ENCODE measurements around the gene CNNM1.

The CNNM1 gene

DNA sequence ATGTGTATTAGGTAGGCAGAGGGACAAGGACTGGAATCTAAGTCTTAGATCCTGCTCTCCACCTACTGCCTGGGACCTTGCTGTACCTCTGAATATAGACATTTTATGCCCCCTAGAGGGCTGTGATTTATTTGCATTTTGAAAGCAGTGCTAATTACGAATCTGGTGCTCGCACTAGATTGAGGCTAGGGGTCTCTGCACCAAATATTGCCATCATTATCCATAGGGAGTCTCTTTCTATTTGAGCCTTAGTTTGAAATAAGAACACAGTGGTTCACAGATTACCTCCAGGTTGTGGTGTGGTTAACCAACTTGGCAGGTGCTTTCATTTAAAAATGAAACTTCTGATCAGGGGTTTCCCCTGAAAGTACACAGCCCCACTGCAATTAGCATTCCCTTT, 41.8 kb downstream of the CNNM1 start:
- DNase-seq (ENCODE audit: low read depth in 3 of 3, low spot score in 1 of 3): no peak

GRCh38 chr10:99372546-99373271, 43.6 kb downstream of the CNNM1 start:
- no peak for DNase-seq (ENCODE audit: low read depth in 3 of 3, low spot score in 1 of 3)

DNA sequence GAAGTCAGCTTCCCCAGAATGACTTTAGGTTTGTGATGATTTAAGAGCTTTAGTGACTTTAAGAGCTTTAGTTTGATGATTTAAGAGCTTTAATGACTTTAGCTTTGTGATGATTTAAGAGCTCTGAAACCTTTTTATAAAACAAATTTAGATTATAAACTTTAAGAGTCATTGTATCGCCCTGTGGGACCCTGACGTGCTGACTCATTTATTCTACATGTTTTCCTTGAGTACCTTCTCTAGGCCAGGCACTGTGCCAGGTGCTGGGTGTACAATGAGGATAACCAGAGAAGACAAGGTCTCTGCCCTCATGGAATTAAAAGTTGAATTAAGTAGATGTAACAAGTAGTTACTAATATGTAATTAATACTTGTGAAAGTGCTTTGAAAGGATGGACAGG, 45.4 kb downstream of the CNNM1 start:
- DNase-seq (ENCODE audit: low read depth in 3 of 3, low spot score in 1 of 3): no peak

- DNase-seq (ENCODE audit: low read depth in 3 of 3, low spot score in 1 of 3): no peak
Measured at GRCh38 chr10:99374972-99375371, 45.8 kb downstream of the CNNM1 start.

DNA sequence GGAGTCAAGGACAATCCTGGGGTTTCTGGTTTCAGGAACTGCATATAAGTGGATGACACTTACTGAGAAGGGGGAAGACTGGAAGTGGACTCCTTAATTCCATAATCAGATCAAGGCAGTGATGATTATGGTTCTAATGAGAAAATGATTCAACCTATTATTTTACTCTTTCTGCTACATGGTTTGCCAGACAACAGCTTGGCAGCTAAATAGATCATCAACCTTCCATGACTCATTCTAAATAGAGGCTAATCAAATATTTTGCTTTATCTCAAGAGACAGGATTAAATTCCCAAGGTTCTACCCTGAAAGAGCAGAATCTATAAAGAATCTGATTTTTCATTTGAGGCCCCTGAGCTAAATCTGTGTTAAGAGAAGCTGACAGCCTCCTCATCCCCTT, 46.3 kb downstream of the CNNM1 start:
- DNase-seq (ENCODE audit: low read depth in 3 of 3, low spot score in 1 of 3): no peak

- DNase-seq (ENCODE audit: low read depth in 3 of 3, low spot score in 1 of 3): no peak
Measured at GRCh38 chr10:99382176-99382575, 53.0 kb downstream of the CNNM1 start.

- DNase-seq (ENCODE audit: low read depth in 3 of 3, low spot score in 1 of 3): no peak
Measured at GRCh38 chr10:99387071-99387470, 57.9 kb downstream of the CNNM1 start.

DNA sequence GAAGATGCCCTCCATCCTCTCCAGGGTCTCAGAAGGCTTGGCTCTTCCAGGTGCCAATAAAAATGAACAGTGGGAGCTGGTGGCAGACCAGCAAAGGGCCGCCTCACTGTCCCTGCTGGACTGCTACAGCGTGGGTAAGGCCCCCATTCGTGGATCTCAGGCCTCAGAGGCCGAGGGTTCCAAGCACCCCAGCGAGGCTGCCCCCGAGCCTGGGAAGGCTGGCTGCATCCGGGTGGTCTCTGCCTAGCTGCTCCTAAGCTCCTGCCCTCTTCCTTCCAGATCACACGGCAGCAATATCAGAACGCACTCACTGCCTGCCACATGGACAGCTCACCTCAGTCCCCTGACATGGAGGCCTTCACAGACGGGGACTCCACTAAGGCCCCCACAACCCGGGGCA, 58.4 kb downstream of the CNNM1 start:
- DNase-seq (ENCODE audit: low read depth in 3 of 3, low spot score in 1 of 3): no peak

GRCh38 chr10:99389729-99390480, 60.7 kb downstream of the CNNM1 start:
- DNase-seq (ENCODE audit: low read depth in 3 of 3, low spot score in 1 of 3): no peak

- no peak for DNase-seq (ENCODE audit: low read depth in 3 of 3, low spot score in 1 of 3)
Measured at GRCh38 chr10:99391346-99391745, 62.2 kb downstream of the CNNM1 start.

DNA sequence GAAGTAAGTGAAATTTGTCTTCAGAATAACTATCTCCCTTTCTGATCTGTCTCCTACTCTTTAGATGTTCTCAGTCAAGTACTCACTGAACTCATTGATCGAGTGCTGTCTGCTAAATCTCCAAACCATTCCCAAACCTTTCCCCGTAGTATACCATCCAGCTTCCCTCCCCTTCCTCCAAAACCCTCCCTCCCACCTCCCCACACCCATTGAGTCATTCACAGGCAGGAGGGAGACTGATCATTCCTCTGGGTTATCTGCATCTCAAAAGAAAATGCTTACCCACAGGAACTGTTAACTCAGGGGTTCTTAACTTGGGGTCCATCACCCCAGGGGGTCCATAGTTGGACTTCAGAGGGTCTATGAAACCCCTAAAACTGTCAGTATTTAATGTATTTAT, 63.9 kb downstream of the CNNM1 start:
- DNase-seq (ENCODE audit: low read depth in 3 of 3, low spot score in 1 of 3): no peak

DNA sequence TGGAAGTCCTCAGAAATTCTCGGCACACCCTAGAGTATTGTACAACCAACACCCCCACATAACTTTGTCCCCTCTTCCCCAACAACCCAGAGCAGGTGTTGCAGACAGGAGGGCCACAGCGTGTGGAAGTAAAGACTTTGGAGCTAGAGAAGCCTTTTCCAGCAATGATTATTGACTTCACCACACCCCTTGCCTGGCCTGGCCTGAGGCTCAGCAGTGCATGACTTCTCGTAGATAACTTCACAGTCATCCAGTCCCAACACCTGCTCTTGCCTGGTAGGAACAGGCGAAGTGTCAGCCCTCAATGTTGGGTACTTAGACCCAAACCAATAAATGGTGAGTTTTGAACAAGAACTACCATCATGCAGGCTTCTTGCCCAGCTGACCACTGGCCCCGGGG, 64.5 kb downstream of the CNNM1 start:
- DNase-seq (ENCODE audit: low read depth in 3 of 3, low spot score in 1 of 3): no peak

GRCh38 chr10:99394256-99394655, 65.1 kb downstream of the CNNM1 start:
- DNase-seq (ENCODE audit: low read depth in 3 of 3, low spot score in 1 of 3): no peak

- DNase-seq (ENCODE audit: low read depth in 3 of 3, low spot score in 1 of 3): no peak
Measured at GRCh38 chr10:99394761-99395386, 65.7 kb downstream of the CNNM1 start.

DNA sequence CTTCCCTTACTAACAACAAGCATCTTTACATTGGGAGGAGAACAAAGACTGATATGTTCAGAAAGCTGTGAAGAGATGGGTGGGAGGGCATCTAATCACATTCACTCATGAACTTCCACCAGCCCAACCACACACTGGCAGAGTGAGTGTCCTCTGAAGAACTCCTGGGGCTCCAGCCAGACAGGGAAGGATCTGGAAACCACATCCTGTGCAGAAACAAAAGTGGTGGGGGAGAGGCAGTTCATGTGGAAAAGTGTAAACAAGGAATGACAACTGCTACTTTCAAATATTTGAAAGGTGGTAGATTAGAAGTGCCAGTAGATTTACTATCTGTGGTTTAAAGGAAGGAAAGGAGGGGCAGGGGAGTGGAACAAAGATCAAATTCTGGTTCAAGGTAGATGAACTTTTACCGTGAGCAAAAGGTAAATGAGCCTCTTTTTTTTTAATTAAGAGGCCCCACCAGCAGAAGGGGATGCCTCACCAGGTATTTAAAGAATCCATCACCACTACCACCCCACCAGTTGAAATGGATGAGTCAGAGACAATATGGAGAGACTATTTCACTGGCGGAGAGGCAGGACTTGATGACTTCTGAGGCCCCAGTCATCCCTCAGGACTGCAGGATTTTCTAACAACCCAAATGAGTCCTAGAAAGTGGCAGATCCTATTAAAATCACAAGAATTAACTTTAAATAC, 66.7 kb downstream of the CNNM1 start:
- no peak for DNase-seq (ENCODE audit: low read depth in 3 of 3, low spot score in 1 of 3)

DNA sequence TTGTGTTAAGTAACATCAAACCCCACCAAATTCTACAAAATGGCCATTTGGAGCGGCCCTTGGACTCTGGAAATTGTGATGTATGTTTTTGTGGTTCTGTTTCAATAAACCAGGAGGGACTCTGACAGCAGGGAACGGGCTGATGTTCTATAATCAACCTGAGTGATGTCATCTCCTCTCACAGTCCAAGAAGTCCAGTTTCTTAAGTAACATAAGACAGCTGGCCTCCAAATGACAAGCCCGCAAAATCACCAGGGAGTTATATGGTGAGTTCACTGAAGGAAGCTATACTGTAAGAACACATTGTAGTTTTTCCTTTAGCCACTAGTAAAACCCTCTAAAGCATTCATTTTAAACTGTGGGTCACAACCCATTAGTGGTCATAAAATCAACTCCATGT, 67.3 kb downstream of the CNNM1 start:
- DNase-seq (ENCODE audit: low read depth in 3 of 3, low spot score in 1 of 3): no peak

- no peak for DNase-seq (ENCODE audit: low read depth in 3 of 3, low spot score in 1 of 3)
Measured at GRCh38 chr10:99399664-99400063, 70.5 kb downstream of the CNNM1 start.

- DNase-seq (ENCODE audit: low read depth in 3 of 3, low spot score in 1 of 3): no peak
Measured at GRCh38 chr10:99403674-99404073, 74.5 kb downstream of the CNNM1 start.

- DNase-seq (ENCODE audit: low read depth in 3 of 3, low spot score in 1 of 3): no peak
Measured at GRCh38 chr10:99406149-99406548, 77.0 kb downstream of the CNNM1 start.

- no peak for DNase-seq (ENCODE audit: low read depth in 3 of 3, low spot score in 1 of 3)
Measured at GRCh38 chr10:99410146-99410545, 81.0 kb downstream of the CNNM1 start.

DNA sequence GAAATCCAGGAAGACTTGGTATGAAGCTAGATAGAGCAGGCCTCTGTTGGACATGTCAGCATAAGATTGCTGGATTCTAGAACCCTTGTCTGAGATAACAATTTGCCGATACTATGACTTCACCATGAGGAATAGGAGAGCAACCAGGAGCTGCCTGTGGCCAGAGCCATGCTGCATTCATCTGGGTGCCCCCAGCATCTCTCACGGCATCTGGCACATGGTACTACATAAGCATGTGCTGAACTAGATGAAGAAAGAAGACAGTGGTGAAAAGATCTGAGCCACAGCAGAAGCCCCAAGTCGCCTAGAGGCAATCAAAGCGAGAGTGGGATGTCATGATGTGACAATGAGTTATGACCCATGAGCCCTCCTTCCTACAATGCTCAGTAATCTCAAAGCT, 81.7 kb downstream of the CNNM1 start:
- DNase-seq (ENCODE audit: low read depth in 3 of 3, low spot score in 1 of 3): no peak

- DNase-seq (ENCODE audit: low read depth in 3 of 3, low spot score in 1 of 3): no peak
Measured at GRCh38 chr10:99411546-99411945, 82.4 kb downstream of the CNNM1 start.

All from stimulated activated CD4-positive, alpha-beta T cell treated with anti-CD3 and anti-CD28 coated beads, TNF-alpha, amount 100 ng/mL, for 1 hour (primary cell).